ENCODE measurements around the gene NFIX. TPM values are rescaled to one million over a fixed set of nuclear protein-coding genes. Genes with fewer than 3 reads are reported as not detected.

NFIX gene
- total RNA-seq, 8 experiments from 2014 or later: under 0.01 to 72.3 (median 6.4) TPM

- 0 to 40% (median 9%) methylated on average over 1 to 7 of the region's 7 CpGs; no CpG with 5 or more reads in 1 of the 10 experiments for WGBS, 10 experiments
- no peak for ATAC-seq (replicated peaks in 6 of 8)
- no peak overlapping the region for H3K27ac ChIP-seq
- no peak overlapping the region for H3K4me3 ChIP-seq
- in situ Hi-C loops (cut with MboI; ENCODE audit: low pct_unique_long_range_greater_than_20kb in 2 of 9, low sequenced_read_pairs in 9 of 9, unreplicated experiment in 9 of 9): no loop called here
- peaks cover 0 to 10% of the 10 kb centered on the region in 2 donors for H3K4me1 ChIP-seq (replicated peaks in 1 of 2)
Observed at GRCh38 chr19:13016245-13016627, 21.0 kb downstream of the NFIX start.

- Histone ChIP-seq H3K27ac (no peak overlapping the region), H3K4me1 (replicated peaks in 1 of 2) (peaks cover 0 to 10% of the 10 kb centered on the region in 2 donors), H3K4me3 (no peak overlapping the region)
- WGBS, 10 experiments: 0 to 44% (median 5%) methylated on average over 1 to 12 of the region's 22 CpGs
- in situ Hi-C loops (cut with MboI; ENCODE audit: low pct_unique_long_range_greater_than_20kb in 2 of 9, low sequenced_read_pairs in 9 of 9, unreplicated experiment in 9 of 9): no loop called here
- ATAC-seq (replicated peaks in 6 of 8): no peak
Observed at GRCh38 chr19:13016628-13017305, 21.5 kb downstream of the NFIX start.

- Histone ChIP-seq H3K4me1 (replicated peaks in 1 of 2) (peaks cover 0 to 13% of the 10 kb centered on the region in 2 donors), H3K27ac (no peak overlapping the region), H3K4me3 (no peak overlapping the region)
- WGBS, 10 experiments: 7 to 35% (median 20%) methylated on average over 2 to 12 of the region's 14 CpGs; no CpG with 5 or more reads in 1 of the 10 experiments
- ATAC-seq (replicated peaks in 6 of 8): no peak
- in situ Hi-C loops (cut with MboI; ENCODE audit: low pct_unique_long_range_greater_than_20kb in 2 of 9, low sequenced_read_pairs in 9 of 9, unreplicated experiment in 9 of 9): no loop called here
Observed at GRCh38 chr19:13017306-13018034, 22.2 kb downstream of the NFIX start.

GRCh38 chr19:13018035-13018914, 23.0 kb downstream of the NFIX start:
- in situ Hi-C loops (cut with MboI; ENCODE audit: low pct_unique_long_range_greater_than_20kb in 2 of 9, low sequenced_read_pairs in 9 of 9, unreplicated experiment in 9 of 9): no loop called here
- no peak for ATAC-seq (replicated peaks in 6 of 8)
- Histone ChIP-seq H3K27ac (no peak overlapping the region), H3K4me3 (no peak overlapping the region), H3K4me1 (replicated peaks in 1 of 2) (peaks cover 0 to 17% of the 10 kb centered on the region in 2 donors)
- 7 to 40% (median 14%) methylated on average over 1 to 6 of the region's 21 CpGs; no CpG with 5 or more reads in 2 of the 10 experiments for WGBS, 10 experiments

GRCh38 chr19:13019332-13019731, 24.1 kb downstream of the NFIX start:
- peaks cover 0 to 16% of the 10 kb centered on the region in 2 donors for H3K4me1 ChIP-seq (replicated peaks in 1 of 2)
- no peak for ATAC-seq (replicated peaks in 6 of 8)
- no peak overlapping the region for H3K27ac ChIP-seq
- WGBS, 10 experiments: 7 to 64% (median 20%) methylated on average over 1 to 4 of the region's 4 CpGs
- in situ Hi-C loops (cut with MboI; ENCODE audit: low pct_unique_long_range_greater_than_20kb in 2 of 9, low sequenced_read_pairs in 9 of 9, unreplicated experiment in 9 of 9): no loop called here
- no peak overlapping the region for H3K4me3 ChIP-seq

- WGBS, 10 experiments: 0 to 83% (median 6%) methylated on average over 1 to 5 of the region's 7 CpGs; no CpG with 5 or more reads in 1 of the 10 experiments
- Histone ChIP-seq H3K4me3 (no peak overlapping the region), H3K27ac (no peak overlapping the region), H3K4me1 (replicated peaks in 1 of 2) (peaks cover 0 to 20% of the 10 kb centered on the region in 2 donors)
- in situ Hi-C loops (cut with MboI; ENCODE audit: low pct_unique_long_range_greater_than_20kb in 2 of 9, low sequenced_read_pairs in 9 of 9, unreplicated experiment in 9 of 9): no loop called here
- ATAC-seq (replicated peaks in 6 of 8): no peak
Observed at GRCh38 chr19:13020002-13020414, 24.7 kb downstream of the NFIX start.

- Histone ChIP-seq H3K27ac (no peak overlapping the region), H3K4me3 (no peak overlapping the region), H3K4me1 (replicated peaks in 1 of 2) (peaks cover 0 to 20% of the 10 kb centered on the region in 2 donors)
- 0 to 30% (median 6%) methylated on average over 1 to 6 of the region's 22 CpGs; no CpG with 5 or more reads in 1 of the 10 experiments for WGBS, 10 experiments
- ATAC-seq (replicated peaks in 6 of 8): peak in 5 of 8 experiments; percentile 8 to 59 (median 47)
- in situ Hi-C loops (cut with MboI; ENCODE audit: low pct_unique_long_range_greater_than_20kb in 2 of 9, low sequenced_read_pairs in 9 of 9, unreplicated experiment in 9 of 9): no loop called here
Observed at GRCh38 chr19:13022111-13022858, 27.0 kb downstream of the NFIX start.

- H3K4me1 ChIP-seq (replicated peaks in 1 of 2): peaks cover 0 to 20% of the 10 kb centered on the region in 2 donors
- H3K27ac ChIP-seq: no peak overlapping the region
- WGBS, 10 experiments: 0 to 3% (median 0%) methylated on average over 1 to 10 of the region's 30 CpGs; no CpG with 5 or more reads in 3 of the 10 experiments
- peak overlapping the region in 1 of 5 donors; percentile 4 for H3K4me3 ChIP-seq
- peak; percentile 35 to 89 (median 57) for ATAC-seq (replicated peaks in 6 of 8)
- in situ Hi-C loops (cut with MboI; ENCODE audit: low pct_unique_long_range_greater_than_20kb in 2 of 9, low sequenced_read_pairs in 9 of 9, unreplicated experiment in 9 of 9): no loop called here
Observed at GRCh38 chr19:13022859-13023636, 27.8 kb downstream of the NFIX start.

GRCh38 chr19:13023656-13024055, 28.4 kb downstream of the NFIX start:
- WGBS, 10 experiments: 0 to 20% (median 0%) methylated on average over 2 to 3 of the region's 8 CpGs; no CpG with 5 or more reads in 6 of the 10 experiments
- in situ Hi-C loops (cut with MboI; ENCODE audit: low pct_unique_long_range_greater_than_20kb in 2 of 9, low sequenced_read_pairs in 9 of 9, unreplicated experiment in 9 of 9): no loop called here

GRCh38 chr19:13024126-13024950, 29.1 kb downstream of the NFIX start:
- in situ Hi-C loops (cut with MboI; ENCODE audit: low pct_unique_long_range_greater_than_20kb in 2 of 9, low sequenced_read_pairs in 9 of 9, unreplicated experiment in 9 of 9): no loop called here
- Histone ChIP-seq H3K4me1 (replicated peaks in 1 of 2) (peaks cover 0 to 20% of the 10 kb centered on the region in 2 donors), H3K4me3 (no peak overlapping the region), H3K27ac (no peak overlapping the region)
- ATAC-seq (replicated peaks in 6 of 8): peak in 5 of 8 experiments; percentile 2 to 60 (median 33)
- 0 to 27% (median 1%) methylated on average over 1 to 24 of the region's 37 CpGs; no CpG with 5 or more reads in 1 of the 10 experiments for WGBS, 10 experiments

More at GRCh38 chr19:13023656-13024055, 28.4 kb downstream of the NFIX start:
- no peak overlapping the region for H3K4me3 ChIP-seq
- no peak for ATAC-seq (replicated peaks in 6 of 8)
- H3K27ac ChIP-seq: no peak overlapping the region
- H3K4me1 ChIP-seq (replicated peaks in 1 of 2): peaks cover 0 to 20% of the 10 kb centered on the region in 2 donors

Data from motor neuron (in vitro differentiated cells).